ENCODE measurements around the gene MCM9. TPM values are rescaled to one million over a fixed set of nuclear protein-coding genes. Genes with fewer than 3 reads are reported as not detected.

MCM9 gene
- total and polyA plus RNA-seq, 12 donors: 3.1 to 20.5 (median 14.5) TPM

- Histone ChIP-seq H3K27me3 (no peaks in the 10 kb centered on the region), H3K4me1 (replicated peaks in 1 of 2) (no peaks in the 10 kb centered on the region), H3K9me3 (replicated peaks in 1 of 3) (no peaks in the 10 kb centered on the region), H3K4me3 (no peak overlapping the region), H3K27ac (no peak overlapping the region), H3K36me3 (replicated peaks in 1 of 2) (peaks cover 0 to 25% of the 10 kb centered on the region in 2 donors)
- DNase-seq: no peak
- TF ChIP-seq CTCF (IDR thresholded peaks at IDR 0.05) (no peak), POLR2A (IDR thresholded peaks at IDR 0.05) (no peak)
- WGBS, 4 donors: 86 to 96% (median 89%) methylated on average over 5 of the region's 5 CpGs
- intact Hi-C loops (cut with DNase I): no loop called here
These were observed 22.3 kb downstream of the MCM9 start for GRCh38 chr6:118912646-118913045.

GRCh38 chr6:118908441-118908840 is 26.5 kb downstream of the MCM9 start:
- TF ChIP-seq CTCF (IDR thresholded peaks at IDR 0.05): no peak
- H3K27me3 ChIP-seq: no peaks in the 10 kb centered on the region
- no peak overlapping the region for H3K27ac ChIP-seq
- peaks cover 0 to 29% of the 10 kb centered on the region in 2 donors for H3K36me3 ChIP-seq (replicated peaks in 1 of 2)
- H3K4me1 ChIP-seq (replicated peaks in 1 of 2): no peaks in the 10 kb centered on the region
- H3K9me3 ChIP-seq (replicated peaks in 1 of 3): no peaks in the 10 kb centered on the region
- H3K4me3 ChIP-seq: no peak overlapping the region
- intact Hi-C loops (cut with DNase I): no loop called here
- 68 to 87% (median 80%) methylated on average over 1 of the region's 1 CpG for WGBS, 4 donors
- DNase-seq: no peak

DNA sequence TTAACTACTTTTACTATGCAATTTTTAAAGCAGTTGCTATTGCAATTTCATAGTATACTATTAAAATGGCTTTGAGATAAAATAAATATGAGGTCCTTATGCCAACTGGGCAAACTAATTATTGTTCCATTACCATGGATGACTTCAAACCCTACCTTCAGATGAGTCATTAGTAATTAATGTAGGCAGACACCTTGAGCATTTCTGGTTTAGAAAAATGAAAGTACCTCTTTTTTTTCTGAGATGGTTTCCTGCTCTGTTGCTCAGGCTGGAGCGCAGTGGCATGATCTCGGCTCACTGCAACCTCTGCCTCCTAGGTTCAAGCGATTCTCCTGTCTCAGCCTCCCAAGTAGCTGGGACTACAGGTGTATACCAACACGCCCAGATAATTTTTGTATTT is 29.1 kb downstream of the MCM9 start:
- intact Hi-C loops (cut with DNase I): no loop called here
- 91 to 99% (median 96%) methylated on average over 4 of the region's 4 CpGs for WGBS, 4 donors
- Histone ChIP-seq H3K27me3 (no peaks in the 10 kb centered on the region), H3K36me3 (replicated peaks in 1 of 2) (peaks cover 0 to 23% of the 10 kb centered on the region in 2 donors), H3K4me1 (replicated peaks in 1 of 2) (peaks cover 0 to 10% of the 10 kb centered on the region in 2 donors), H3K27ac (no peak overlapping the region), H3K9me3 (replicated peaks in 1 of 3) (no peaks in the 10 kb centered on the region), H3K4me3 (no peak overlapping the region)
- no peak for TF ChIP-seq POLR2A (IDR thresholded peaks at IDR 0.05)
- TF ChIP-seq CTCF (IDR thresholded peaks at IDR 0.05): no peak
- DNase-seq: no peak

DNA sequence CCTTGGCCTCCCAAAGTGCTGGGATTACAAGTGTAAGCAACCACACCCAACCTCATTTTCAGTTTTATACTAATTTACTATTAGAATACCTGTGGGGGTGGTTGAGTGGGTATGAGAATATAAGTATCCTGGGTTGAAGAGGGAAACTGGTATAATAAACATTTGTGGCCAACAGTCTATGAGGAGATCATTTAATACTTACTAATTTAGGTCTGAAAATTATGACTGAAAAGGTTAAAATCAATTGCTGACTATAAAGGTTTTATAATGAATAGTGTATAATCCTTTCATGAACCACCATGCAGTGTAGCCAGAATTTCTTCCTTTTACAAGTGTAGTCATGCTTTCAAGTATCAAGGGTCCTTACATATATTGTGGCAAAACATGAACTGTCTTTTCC is 29.9 kb downstream of the MCM9 start:
- no peak for TF ChIP-seq POLR2A (IDR thresholded peaks at IDR 0.05)
- no peak for TF ChIP-seq CTCF (IDR thresholded peaks at IDR 0.05)
- Histone ChIP-seq H3K36me3 (replicated peaks in 1 of 2) (peaks cover 0 to 23% of the 10 kb centered on the region in 2 donors), H3K9me3 (replicated peaks in 1 of 3) (no peaks in the 10 kb centered on the region), H3K27ac (no peak overlapping the region), H3K4me1 (replicated peaks in 1 of 2) (peaks cover 0 to 16% of the 10 kb centered on the region in 2 donors), H3K4me3 (no peak overlapping the region), H3K27me3 (no peaks in the 10 kb centered on the region)
- DNase-seq: no peak
- intact Hi-C loops (cut with DNase I): no loop called here

Measured in adrenal gland (tissue), 12 donors.